Stimulated activated naive CD8-positive, alpha-beta T cell treated with anti-CD3 and anti-CD28 coated beads, Interleukin-15, Interleukin-2, amounts not matched to agents 100 ng/mL and 50 ng/mL, for 24 hours (primary cell): ENCODE data around the gene CLSTN1.

Experiments
- H3K27ac Mint-ChIP-seq: one replicate; pipeline ENCODE4 v1.8.0; 2021; ENCODE audit warnings: mild to moderate bottlenecking, mixed read lengths
- H3K27me3 Mint-ChIP-seq: one replicate; pipeline ENCODE4 v1.8.0; 2021; ENCODE audit warnings: mixed read lengths
- H3K36me3 Mint-ChIP-seq: one replicate; pipeline ENCODE4 v1.8.0; 2021; ENCODE audit warnings: low read depth, mixed read lengths
- H3K4me1 Mint-ChIP-seq: one replicate; pipeline ENCODE4 v1.8.0; 2021; ENCODE audit warnings: low read depth, mixed read lengths
- H3K4me3 Mint-ChIP-seq: one replicate; pipeline ENCODE4 v1.8.0; 2021; ENCODE audit warnings: mild to moderate bottlenecking, mixed read lengths
- H3K9me3 Mint-ChIP-seq: one replicate; pipeline ENCODE4 v1.8.0; 2021; ENCODE audit warnings: mixed read lengths

CLSTN1 gene

DNA sequence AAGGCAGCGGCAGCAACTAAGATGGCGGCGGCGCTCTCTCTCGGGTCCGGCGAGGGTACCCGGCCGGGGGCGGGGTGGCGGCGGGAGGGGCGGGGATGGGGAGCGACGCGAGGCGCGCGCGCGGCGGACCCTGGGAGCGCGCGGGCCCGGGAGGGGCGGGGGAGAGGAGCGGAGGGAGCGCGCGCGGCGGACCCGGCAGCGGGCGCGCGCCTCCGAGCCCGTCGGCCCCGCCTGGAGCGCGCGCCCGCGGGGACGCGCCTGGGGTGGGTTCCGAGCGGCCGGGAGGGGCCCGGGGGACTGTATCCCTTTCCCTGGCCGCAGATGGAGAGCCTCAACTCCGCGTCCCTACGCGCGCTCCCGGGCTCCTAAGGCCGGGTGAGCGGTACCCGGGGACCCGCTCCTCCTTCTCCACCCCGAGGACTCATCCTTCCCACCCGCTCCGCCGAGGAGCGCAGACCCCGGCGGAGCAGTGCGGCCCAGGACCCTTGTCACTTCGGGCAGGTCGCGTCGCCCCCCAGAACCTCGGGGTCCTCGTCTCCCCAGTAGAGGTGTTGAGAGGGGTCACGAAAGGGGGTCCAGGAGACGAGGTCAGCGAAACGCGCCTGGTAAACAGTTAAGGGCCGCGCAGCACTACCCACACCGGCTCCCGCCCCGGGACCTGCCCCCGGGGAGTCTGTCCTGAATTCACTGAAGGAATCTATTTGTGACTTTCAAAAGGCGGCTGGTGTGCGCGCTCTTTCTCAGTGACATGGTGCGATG is at the start of gene CLSTN1:
CLSTN1 (minus strand) TSS at position 23 of the 759 bp plus-strand sequence. CDS start 232 bp downstream, outside the sequence.
- H3K27ac Mint-ChIP-seq, result peak within 1 kb of the TSS; percentile 80
- H3K4me3 Mint-ChIP-seq, result peak within 1 kb of the TSS; percentile 93
- H3K9me3 Mint-ChIP-seq, result no peaks in the 10 kb centered on the region
- peaks cover 9% of the 10 kb centered on the region for H3K27me3 Mint-ChIP-seq
- H3K36me3 Mint-ChIP-seq, result peaks cover 3% of the 10 kb centered on the region
- H3K4me1 Mint-ChIP-seq, result peaks cover 43% of the 10 kb centered on the region

GRCh38 chr1:9873385-9873784 is 49.6 kb upstream of the CLSTN1 start:
- Mint-ChIP-seq H3K4me3 (no peak overlapping the region), H3K27ac (no peak overlapping the region), H3K27me3 (no peaks in the 10 kb centered on the region)

GRCh38 chr1:9872430-9873165 is 48.8 kb upstream of the CLSTN1 start:
- Mint-ChIP-seq H3K36me3 (no peaks in the 10 kb centered on the region), H3K9me3 (no peaks in the 10 kb centered on the region), H3K27ac (no peak overlapping the region), H3K27me3 (no peaks in the 10 kb centered on the region), H3K4me3 (no peak overlapping the region), H3K4me1 (no peaks in the 10 kb centered on the region)

More at GRCh38 chr1:9873385-9873784, 49.6 kb upstream of the CLSTN1 start:
- Mint-ChIP-seq H3K4me1 (no peaks in the 10 kb centered on the region), H3K9me3 (no peaks in the 10 kb centered on the region), H3K36me3 (no peaks in the 10 kb centered on the region)

DNA sequence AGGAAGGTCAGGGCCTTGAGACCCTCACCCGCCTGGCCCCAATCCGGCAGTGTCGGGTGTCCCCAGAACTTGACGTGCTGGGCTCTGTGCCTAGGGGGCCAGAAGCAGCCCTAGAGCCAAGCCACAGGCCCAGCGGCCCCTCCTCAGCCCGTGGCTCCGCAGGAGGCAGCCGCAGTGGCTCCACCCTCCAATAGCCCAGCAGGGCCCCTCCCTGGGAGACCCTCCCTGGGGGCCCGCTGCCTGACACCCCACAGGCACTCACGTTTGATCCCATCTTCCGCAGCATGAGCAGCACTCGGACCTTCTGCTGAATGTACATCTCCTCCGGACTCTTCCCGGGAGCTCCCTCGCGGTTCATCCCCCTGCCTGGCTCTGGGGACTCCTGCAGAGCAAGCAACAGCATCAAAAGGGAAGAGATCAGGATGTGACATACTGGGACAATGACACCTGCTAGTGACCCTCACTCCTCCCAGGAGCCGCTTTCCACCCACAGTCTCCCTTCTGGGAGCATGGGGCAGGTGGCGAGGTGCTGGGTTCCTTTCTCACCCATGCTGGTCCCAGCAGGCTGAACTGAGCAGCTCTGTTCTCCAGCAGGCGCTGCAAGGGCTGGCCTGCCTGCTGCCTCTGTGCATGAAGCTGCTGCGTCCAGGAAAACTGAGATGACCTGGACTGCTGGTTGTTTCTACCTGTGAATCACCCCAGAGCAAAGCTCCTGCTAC is 48.1 kb upstream of the CLSTN1 start:
- H3K4me3 Mint-ChIP-seq, result no peak overlapping the region
- no peak overlapping the region for H3K27ac Mint-ChIP-seq
- no peaks in the 10 kb centered on the region for H3K4me1 Mint-ChIP-seq
- H3K27me3 Mint-ChIP-seq, result no peaks in the 10 kb centered on the region
- H3K9me3 Mint-ChIP-seq, result no peaks in the 10 kb centered on the region
- no peaks in the 10 kb centered on the region for H3K36me3 Mint-ChIP-seq

DNA sequence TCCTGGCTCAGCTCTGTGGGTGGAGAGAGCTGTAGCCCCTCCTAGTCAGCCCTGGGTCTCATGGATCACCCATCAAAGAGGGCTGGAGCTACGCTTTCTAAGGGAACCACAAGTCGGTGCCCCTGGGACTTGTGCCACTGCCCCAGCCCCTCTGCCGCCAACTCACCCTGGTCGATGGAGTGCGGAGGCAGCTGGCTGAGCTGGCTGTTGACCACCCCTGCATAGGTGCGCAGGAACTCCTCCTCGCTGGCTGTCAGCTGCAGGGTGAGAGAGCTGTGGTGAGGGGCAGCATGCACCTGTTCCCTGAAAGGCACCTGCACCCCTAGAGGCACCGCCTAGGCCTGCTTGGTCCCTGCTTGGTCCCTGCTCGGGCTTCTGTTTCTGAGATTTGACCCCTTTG is 47.3 kb upstream of the CLSTN1 start:
- Mint-ChIP-seq H3K36me3 (no peaks in the 10 kb centered on the region), H3K9me3 (no peaks in the 10 kb centered on the region), H3K4me1 (no peaks in the 10 kb centered on the region), H3K27ac (no peak overlapping the region), H3K27me3 (no peaks in the 10 kb centered on the region), H3K4me3 (no peak overlapping the region)

DNA sequence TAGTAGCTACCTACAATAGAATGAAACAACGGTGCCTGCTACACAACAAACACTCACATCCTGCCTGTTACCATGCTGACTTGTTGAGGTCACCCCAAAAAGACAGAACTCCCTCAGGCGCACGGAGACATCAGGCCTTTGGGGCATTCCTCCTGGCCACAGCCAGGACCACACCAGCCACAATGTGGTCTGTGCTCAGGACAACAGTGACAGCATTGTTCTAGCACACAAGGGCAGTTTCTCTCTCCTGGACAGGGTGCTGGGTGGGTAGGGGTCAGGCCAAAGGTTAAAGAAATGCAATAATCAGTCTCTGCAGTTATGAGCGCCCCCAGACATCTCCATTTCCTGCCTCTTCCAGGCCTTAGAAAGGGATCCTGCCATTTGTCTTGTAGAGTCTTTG is 46.8 kb upstream of the CLSTN1 start:
- H3K9me3 Mint-ChIP-seq, result no peaks in the 10 kb centered on the region
- H3K4me1 Mint-ChIP-seq, result no peaks in the 10 kb centered on the region
- no peak overlapping the region for H3K4me3 Mint-ChIP-seq
- H3K27me3 Mint-ChIP-seq, result no peaks in the 10 kb centered on the region
- H3K27ac Mint-ChIP-seq, result no peak overlapping the region
- no peaks in the 10 kb centered on the region for H3K36me3 Mint-ChIP-seq

- Mint-ChIP-seq H3K9me3 (no peaks in the 10 kb centered on the region), H3K27ac (no peak overlapping the region), H3K27me3 (no peaks in the 10 kb centered on the region), H3K4me1 (no peaks in the 10 kb centered on the region), H3K4me3 (no peak overlapping the region), H3K36me3 (no peaks in the 10 kb centered on the region)
Observed at GRCh38 chr1:9869831-9870251, 46.1 kb upstream of the CLSTN1 start.

- no peaks in the 10 kb centered on the region for H3K36me3 Mint-ChIP-seq
- no peak overlapping the region for H3K27ac Mint-ChIP-seq
- no peaks in the 10 kb centered on the region for H3K4me1 Mint-ChIP-seq
- no peak overlapping the region for H3K4me3 Mint-ChIP-seq
- H3K27me3 Mint-ChIP-seq, result no peaks in the 10 kb centered on the region
- H3K9me3 Mint-ChIP-seq, result no peaks in the 10 kb centered on the region
Observed at GRCh38 chr1:9868244-9868590, 44.5 kb upstream of the CLSTN1 start.

DNA sequence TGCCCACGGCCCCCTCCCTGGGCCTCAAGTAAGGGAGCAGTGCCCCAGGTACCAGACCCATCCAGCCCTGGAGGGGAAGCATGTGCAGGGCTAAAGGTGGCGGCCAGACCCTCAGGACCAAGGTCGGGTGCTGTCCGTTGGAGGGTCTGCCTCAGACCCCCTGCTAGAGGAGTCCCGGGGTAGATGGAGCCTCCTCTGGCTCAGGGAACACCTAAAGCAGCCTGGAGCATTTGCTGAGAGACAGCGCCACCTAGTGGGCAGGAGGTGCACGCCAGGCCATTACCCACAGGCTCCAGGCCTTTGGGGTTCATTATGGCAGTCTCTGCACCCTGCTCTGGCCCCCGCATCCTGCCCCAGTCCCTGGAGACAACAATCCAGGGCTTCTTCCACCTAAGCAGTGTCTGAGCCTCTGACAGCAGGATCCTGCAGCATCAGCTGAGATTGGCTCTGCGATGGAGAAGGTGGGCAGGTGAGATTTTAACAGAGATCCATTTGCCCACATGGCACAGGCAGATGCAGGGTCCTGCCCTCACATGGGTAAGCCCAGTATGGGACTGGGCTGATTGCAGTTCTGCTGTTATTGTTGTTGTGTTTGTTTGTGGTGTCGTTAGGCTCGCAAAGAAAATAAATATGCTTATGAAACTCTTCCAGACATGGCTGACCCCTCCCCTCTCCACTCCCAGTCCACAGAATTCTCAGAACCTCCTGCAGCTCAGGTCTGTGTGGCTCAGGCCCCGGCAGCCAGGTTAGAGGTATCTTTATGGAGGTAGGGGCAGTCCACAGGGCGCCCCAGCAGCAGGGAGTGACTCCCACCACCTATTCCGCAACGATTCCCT is 43.9 kb upstream of the CLSTN1 start:
- H3K4me1 Mint-ChIP-seq, result no peaks in the 10 kb centered on the region
- no peaks in the 10 kb centered on the region for H3K9me3 Mint-ChIP-seq
- H3K36me3 Mint-ChIP-seq, result no peaks in the 10 kb centered on the region
- H3K27me3 Mint-ChIP-seq, result no peaks in the 10 kb centered on the region
- no peak overlapping the region for H3K27ac Mint-ChIP-seq
- no peak overlapping the region for H3K4me3 Mint-ChIP-seq

- Mint-ChIP-seq H3K27ac (no peak overlapping the region), H3K27me3 (no peaks in the 10 kb centered on the region), H3K36me3 (no peaks in the 10 kb centered on the region), H3K4me3 (no peak overlapping the region), H3K4me1 (no peaks in the 10 kb centered on the region), H3K9me3 (no peaks in the 10 kb centered on the region)
Observed at GRCh38 chr1:9866836-9867235, 43.1 kb upstream of the CLSTN1 start.

GRCh38 chr1:9865724-9866123 is 42.0 kb upstream of the CLSTN1 start:
- H3K4me3 Mint-ChIP-seq, result no peak overlapping the region
- no peaks in the 10 kb centered on the region for H3K27me3 Mint-ChIP-seq
- H3K27ac Mint-ChIP-seq, result no peak overlapping the region

DNA sequence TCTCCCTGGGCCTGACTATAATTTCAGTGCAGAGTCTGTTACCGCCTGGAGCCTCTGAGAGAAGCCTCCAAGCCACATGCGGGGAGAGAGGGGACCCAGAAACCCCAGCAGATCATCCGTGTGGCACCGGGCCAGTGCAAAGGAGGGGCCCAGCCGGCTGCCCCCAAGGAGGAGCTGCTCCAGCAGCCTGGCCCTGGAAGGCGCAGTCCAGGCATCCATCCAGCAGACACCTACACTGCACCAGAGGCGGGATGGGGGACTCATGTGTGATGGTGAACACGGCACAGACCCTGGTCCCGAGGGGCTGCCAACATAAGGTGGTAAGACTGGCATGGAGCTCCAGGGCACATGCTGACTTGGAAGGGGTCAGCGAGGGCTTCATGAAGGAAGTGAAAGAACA is 39.6 kb upstream of the CLSTN1 start:
- Mint-ChIP-seq H3K27ac (no peak overlapping the region), H3K36me3 (no peaks in the 10 kb centered on the region), H3K4me3 (no peak overlapping the region), H3K9me3 (no peaks in the 10 kb centered on the region), H3K4me1 (peaks cover 3% of the 10 kb centered on the region), H3K27me3 (no peaks in the 10 kb centered on the region)

More at GRCh38 chr1:9865724-9866123, 42.0 kb upstream of the CLSTN1 start:
- Mint-ChIP-seq H3K36me3 (no peaks in the 10 kb centered on the region), H3K9me3 (no peaks in the 10 kb centered on the region), H3K4me1 (no peaks in the 10 kb centered on the region)

GRCh38 chr1:9861360-9861759 is 37.6 kb upstream of the CLSTN1 start:
- H3K4me3 Mint-ChIP-seq, result no peak overlapping the region
- no peaks in the 10 kb centered on the region for H3K36me3 Mint-ChIP-seq
- H3K27me3 Mint-ChIP-seq, result no peaks in the 10 kb centered on the region
- H3K4me1 Mint-ChIP-seq, result peaks cover 4% of the 10 kb centered on the region
- H3K27ac Mint-ChIP-seq, result no peak overlapping the region
- H3K9me3 Mint-ChIP-seq, result no peaks in the 10 kb centered on the region

DNA sequence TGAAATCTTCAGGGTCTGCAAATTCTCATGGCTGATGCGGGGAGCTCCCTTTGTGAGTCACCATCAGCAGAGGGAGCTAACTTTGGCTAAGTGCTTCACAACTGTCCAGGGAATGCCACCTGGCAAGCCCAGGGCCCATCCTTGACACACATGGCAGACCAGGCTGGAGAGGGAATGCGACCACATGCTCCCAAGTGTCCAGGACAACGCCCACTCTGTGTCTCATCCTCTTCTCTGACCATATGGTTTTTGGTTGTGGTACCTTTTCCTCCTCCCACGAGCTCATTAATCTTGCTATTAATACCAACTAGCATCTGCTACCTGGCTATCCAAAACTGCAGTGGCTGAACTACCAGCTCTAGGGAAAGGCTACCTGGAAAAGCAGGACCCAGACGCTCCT is 37.1 kb upstream of the CLSTN1 start:
- Mint-ChIP-seq H3K4me1 (peaks cover 4% of the 10 kb centered on the region), H3K4me3 (no peak overlapping the region), H3K27me3 (no peaks in the 10 kb centered on the region), H3K36me3 (no peaks in the 10 kb centered on the region), H3K27ac (no peak overlapping the region), H3K9me3 (no peaks in the 10 kb centered on the region)
